OCI-LY7 (cell line): ENCODE results near the gene AGAP2.

ENCODE experiments used
- EZH2phosphoT487 ChIP-seq: fragments of 200-600 bp; sonication (generic); IDR thresholded peaks from 2 replicates; pipeline ENCODE4 v1.6.1; 2018; ENCODE audit warnings: low read depth, borderline replicate concordance, mild to moderate bottlenecking, mixed run types, antibody characterized with exemption, low read length, moderate library complexity, mixed read lengths
- TF ChIP-seq, protein P1 (sequence below): fragments of 200-600 bp; sonication (generic); conservative IDR thresholded peaks from 2 replicates; pipeline ENCODE4 v1.5.1; 2014; ENCODE audit warnings: mild to moderate bottlenecking, antibody characterized with exemption, low read length, moderate library complexity, mixed read lengths

DNA sequence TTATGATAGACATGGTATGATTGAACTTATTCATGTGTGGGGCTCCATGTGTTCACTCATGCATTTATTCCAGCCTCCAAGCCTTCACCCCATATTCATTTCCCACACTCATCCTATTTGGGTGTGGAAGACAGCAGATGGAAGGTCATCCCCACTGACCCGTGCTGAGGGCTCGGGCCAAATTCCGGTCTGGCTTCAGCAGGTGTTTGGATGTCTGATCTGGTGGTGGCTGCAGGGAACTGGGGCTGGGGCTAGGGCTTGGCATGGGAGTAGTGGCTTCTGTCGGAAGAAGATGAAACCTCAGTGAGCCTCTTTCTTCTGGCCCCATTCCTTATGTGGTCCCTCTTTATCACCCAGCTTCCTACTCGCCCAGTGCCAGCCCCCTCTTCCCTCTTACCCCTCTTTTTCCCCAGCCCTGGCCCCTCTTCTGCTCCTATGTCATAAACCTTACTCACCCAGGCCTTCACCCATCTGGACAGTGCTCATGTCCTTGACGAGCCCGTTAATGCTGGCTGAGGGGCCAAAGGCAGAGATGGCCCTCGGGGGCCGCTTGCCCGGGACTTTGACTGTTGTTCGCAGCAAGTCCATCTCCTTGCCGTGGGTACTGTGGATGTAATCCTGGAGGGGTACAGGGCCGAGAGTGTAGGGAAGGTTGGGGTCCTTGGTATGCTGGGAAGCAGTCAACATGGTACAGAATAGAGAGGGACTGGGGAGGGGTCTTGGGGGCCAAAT is 8.0 kb downstream of the AGAP2 start:
- TF ChIP-seq, protein P1, sequence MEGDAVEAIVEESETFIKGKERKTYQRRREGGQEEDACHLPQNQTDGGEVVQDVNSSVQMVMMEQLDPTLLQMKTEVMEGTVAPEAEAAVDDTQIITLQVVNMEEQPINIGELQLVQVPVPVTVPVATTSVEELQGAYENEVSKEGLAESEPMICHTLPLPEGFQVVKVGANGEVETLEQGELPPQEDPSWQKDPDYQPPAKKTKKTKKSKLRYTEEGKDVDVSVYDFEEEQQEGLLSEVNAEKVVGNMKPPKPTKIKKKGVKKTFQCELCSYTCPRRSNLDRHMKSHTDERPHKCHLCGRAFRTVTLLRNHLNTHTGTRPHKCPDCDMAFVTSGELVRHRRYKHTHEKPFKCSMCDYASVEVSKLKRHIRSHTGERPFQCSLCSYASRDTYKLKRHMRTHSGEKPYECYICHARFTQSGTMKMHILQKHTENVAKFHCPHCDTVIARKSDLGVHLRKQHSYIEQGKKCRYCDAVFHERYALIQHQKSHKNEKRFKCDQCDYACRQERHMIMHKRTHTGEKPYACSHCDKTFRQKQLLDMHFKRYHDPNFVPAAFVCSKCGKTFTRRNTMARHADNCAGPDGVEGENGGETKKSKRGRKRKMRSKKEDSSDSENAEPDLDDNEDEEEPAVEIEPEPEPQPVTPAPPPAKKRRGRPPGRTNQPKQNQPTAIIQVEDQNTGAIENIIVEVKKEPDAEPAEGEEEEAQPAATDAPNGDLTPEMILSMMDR, result no peak
- no peak for TF ChIP-seq EZH2phosphoT487
